CD14-positive monocyte (primary cell): ENCODE results near the gene EGFL8. TPM values are rescaled to one million over a fixed set of nuclear protein-coding genes. Genes with fewer than 3 reads are reported as not detected.

Experiments
- DNase-seq, 3 donors: peaks; one replicate each; pipeline ENCODE4 v3.0.0-alpha.2; 2011 to 2022
- H2AFZ ChIP-seq: 2 replicates; pipeline ENCODE4 v1.6.0; 2012; ENCODE audit warnings: mild to moderate bottlenecking, low read depth, low read length, inconsistent platforms; ENCODE audit not compliant: insufficient read depth, poor library complexity, severe bottlenecking
- H3K27ac ChIP-seq, 2 donors: 1 replicate in 1 of 2; 2 replicates in 1 of 2; pipeline ENCODE4 v1.5.1; 2012 to 2013; ENCODE audit warnings: low read length in 2 of 2, control low read depth in 1 of 2, inconsistent platforms in 1 of 2, low read depth in 1 of 2, mild to moderate bottlenecking in 1 of 2
- H3K27me3 ChIP-seq, 2 donors: one replicate each; pipeline versions ENCODE4 v1.6.0 to v1.6.1; 2011 to 2013; ENCODE audit warnings: low read length in 2 of 2; ENCODE audit not compliant: control insufficient read depth in 2 of 2, insufficient read depth in 2 of 2
- H3K36me3 ChIP-seq, 2 donors: replicated peaks in 1 of 2; 1 replicate in 1 of 2; 2 replicates in 1 of 2; pipeline versions ENCODE4 v1.5.1 to v1.6.1; 2012 to 2013; ENCODE audit warnings: low read length in 2 of 2, control low read depth in 1 of 2, inconsistent platforms in 1 of 2, mild to moderate bottlenecking in 1 of 2; ENCODE audit not compliant: insufficient read depth in 2 of 2, control insufficient read depth in 1 of 2
- H3K4me1 ChIP-seq, 2 donors: 1 replicate in 1 of 2; 2 replicates in 1 of 2; pipeline versions ENCODE4 v1.5.1 to v1.6.1; 2012 to 2013; ENCODE audit warnings: low read length in 2 of 2, control low read depth in 1 of 2, inconsistent platforms in 1 of 2, mild to moderate bottlenecking in 1 of 2, moderate library complexity in 1 of 2; ENCODE audit not compliant: insufficient read depth in 2 of 2, control insufficient read depth in 1 of 2
- H3K4me2 ChIP-seq: replicated peaks from 2 replicates; pipeline ENCODE3; 2012; ENCODE audit warnings: low read length, moderate library complexity, mild to moderate bottlenecking; ENCODE audit not compliant: poor library complexity, severe bottlenecking; ENCODE audit errors: extremely low read depth
- H3K4me3 ChIP-seq, 3 experiments: fragments of 200-600 bp in 1 of 3; sonication (generic) in 1 of 3; replicated peaks in 1 of 3; 1 replicate in 2 of 3; 2 replicates in 1 of 3; pipeline ENCODE4 v1.5.1; 2011 to 2013; ENCODE audit warnings: low read length in 3 of 3, mild to moderate bottlenecking in 3 of 3, control low read depth in 2 of 3, low read depth in 2 of 3, inconsistent platforms in 1 of 3, moderate library complexity in 1 of 3
- H3K79me2 ChIP-seq: 2 replicates; pipeline ENCODE4 v1.6.0; 2012; ENCODE audit warnings: mild to moderate bottlenecking, control low read depth, inconsistent platforms, low read length, moderate library complexity; ENCODE audit not compliant: insufficient read depth
- H3K9ac ChIP-seq: 2 replicates; pipeline ENCODE4 v1.6.0; 2017; ENCODE audit warnings: low read length, mild to moderate bottlenecking; ENCODE audit not compliant: insufficient read depth, poor library complexity, severe bottlenecking
- H3K9me3 ChIP-seq, 2 donors: replicated peaks in 1 of 2; 1 replicate in 1 of 2; 2 replicates in 1 of 2; pipeline versions ENCODE4 v1.5.1 to v1.6.1; 2012 to 2013; ENCODE audit warnings: low read length in 2 of 2, control low read depth in 1 of 2; ENCODE audit not compliant: control insufficient read depth in 1 of 2, insufficient read depth in 1 of 2
- H4K20me1 ChIP-seq: 2 replicates; pipeline ENCODE4 v1.6.0; 2012; ENCODE audit warnings: mild to moderate bottlenecking, low read length, control low read depth, moderate library complexity; ENCODE audit not compliant: insufficient read depth
- H3K27ac Mint-ChIP-seq, 7 donors: one replicate each; pipeline ENCODE4 v1.8.0; 2020; ENCODE audit warnings: mild to moderate bottlenecking in 7 of 7, mixed read lengths in 7 of 7, moderate library complexity in 6 of 7, inconsistent platforms in 2 of 7
- H3K27me3 Mint-ChIP-seq, 3 donors: one replicate each; pipeline ENCODE4 v1.8.0; 2021 to 2022; ENCODE audit warnings: low read depth in 3 of 3, mild to moderate bottlenecking in 3 of 3, mixed read lengths in 3 of 3, moderate library complexity in 3 of 3, inconsistent platforms in 1 of 3
- H3K36me3 Mint-ChIP-seq, 2 donors: one replicate each; pipeline ENCODE4 v1.8.0; 2020; ENCODE audit warnings: mixed read lengths in 2 of 2, inconsistent platforms in 1 of 2, mild to moderate bottlenecking in 1 of 2
- H3K4me1 Mint-ChIP-seq: one replicate; pipeline ENCODE4 v1.8.0; 2020; ENCODE audit warnings: mild to moderate bottlenecking, mixed read lengths
- H3K4me3 Mint-ChIP-seq, 2 donors: one replicate each; pipeline ENCODE4 v1.8.0; 2020; ENCODE audit warnings: mild to moderate bottlenecking in 2 of 2, mixed read lengths in 2 of 2, moderate library complexity in 1 of 2
- H3K9me3 Mint-ChIP-seq, 7 donors: one replicate each; pipeline ENCODE4 v1.8.0; 2020 to 2022; ENCODE audit warnings: mixed read lengths in 7 of 7, mild to moderate bottlenecking in 6 of 7, moderate library complexity in 6 of 7, inconsistent platforms in 2 of 7
- WGBS: methylation state at CpG from one replicate; pipeline ENCODE4 v1.1.5; 2013; ENCODE audit warnings: missing lambda C conversion rate; ENCODE audit not compliant: insufficient coverage; 5-methylcytosine and 5-hydroxymethylcytosine counted together
- intact Hi-C, 2 donors: fragments of 100-400 bp; cut with micrococcal nuclease; formaldehyde crosslinking; loops; one replicate each; pipeline versions ENCODE4 v1.15.0 to v1.15.1; 2023
- polyA plus RNA-seq, 3 donors: library from polyadenylated mRNA; depleted of rRNA in 1 of 3; unstranded in 2 of 3; stranded (reverse) in 1 of 3; fragments of 300-500 nt in 2 of 3; fragments of >200 nt in 1 of 3; fragmentation: Illumina TruSeq in 2 of 3; gene quantifications; 1 replicate in 2 of 3; 2 replicates in 1 of 3; pipeline ENCODE4 v1.2.3, GENCODE V29; 2012 to 2021
- TF ChIP-seq, protein P1 (sequence below): fragments of 200-600 bp; IDR thresholded peaks from one replicate; pipeline ENCODE4 v1.8.0; 2022; ENCODE audit warnings: antibody characterized with exemption, mild to moderate bottlenecking

The EGFL8 gene
- polyA plus RNA-seq, 3 donors, result 0.22 to 1.8 TPM; not detected in 1

DNA sequence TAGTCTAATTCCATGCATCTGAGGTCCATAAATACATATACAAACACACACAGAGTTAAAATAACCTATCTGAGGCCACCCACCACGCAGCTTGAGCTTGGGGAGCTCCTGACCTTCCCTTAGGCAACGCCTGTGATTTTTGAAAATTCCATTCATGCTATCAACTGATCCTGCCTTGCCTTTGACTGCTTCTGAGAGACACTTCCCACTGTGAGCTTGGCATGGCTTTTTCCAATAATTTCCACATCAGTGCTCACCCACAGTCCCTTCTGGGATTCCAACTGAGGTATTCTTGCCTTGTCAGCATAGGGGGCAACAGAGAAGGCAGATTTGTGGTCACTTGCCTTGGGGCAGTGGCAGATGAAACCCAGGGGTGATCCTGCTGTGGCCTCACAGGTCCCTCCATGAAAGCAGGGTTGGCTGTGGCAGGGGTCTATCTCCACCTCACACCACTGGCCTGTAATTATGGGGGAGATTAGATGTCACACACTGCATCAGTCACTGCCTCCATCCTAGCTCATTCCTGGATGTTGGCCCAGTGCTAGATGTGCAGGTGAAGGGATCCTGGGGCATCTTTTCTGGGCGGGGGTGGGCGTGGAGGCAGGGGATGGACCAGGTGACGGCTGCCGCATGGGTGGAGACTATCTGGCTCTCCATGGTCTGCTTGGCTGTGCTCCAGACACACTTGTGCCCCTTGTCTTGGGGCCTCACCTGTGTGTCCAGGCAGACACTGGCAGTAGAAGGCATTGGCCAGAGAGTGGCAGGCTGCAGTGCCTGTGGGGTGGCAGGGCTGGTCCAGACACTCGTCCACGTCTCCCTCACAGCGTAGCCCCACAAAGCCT is 39.3 kb downstream of the EGFL8 start:
- Mint-ChIP-seq H3K36me3 (no peaks in the 10 kb centered on the region), H3K4me1 (no peaks in the 10 kb centered on the region), H3K27ac (no peak overlapping the region), H3K4me3 (no peak overlapping the region), H3K9me3 (peaks cover 0 to 6% (median 0%) of the 10 kb centered on the region in 7 donors), H3K27me3 (peaks cover 8 to 21% (median 16%) of the 10 kb centered on the region in 3 donors)
- 95% methylated on average over 9 of the region's 9 CpGs for WGBS
- intact Hi-C loops, result no loop called here
- Histone ChIP-seq H3K9ac (no peak overlapping the region), H3K79me2 (no peaks in the 10 kb centered on the region), H3K4me3 (no peak overlapping the region), H4K20me1 (no peaks in the 10 kb centered on the region), H3K36me3 (no peaks in the 10 kb centered on the region), H3K4me1 (no peaks in the 10 kb centered on the region), H3K27me3 (no peaks in the 10 kb centered on the region), H3K9me3 (no peaks in the 10 kb centered on the region), H3K4me2 (no peak overlapping the region), H3K27ac (no peak overlapping the region), H2AFZ (no peak overlapping the region)
- TF ChIP-seq, protein P1, sequence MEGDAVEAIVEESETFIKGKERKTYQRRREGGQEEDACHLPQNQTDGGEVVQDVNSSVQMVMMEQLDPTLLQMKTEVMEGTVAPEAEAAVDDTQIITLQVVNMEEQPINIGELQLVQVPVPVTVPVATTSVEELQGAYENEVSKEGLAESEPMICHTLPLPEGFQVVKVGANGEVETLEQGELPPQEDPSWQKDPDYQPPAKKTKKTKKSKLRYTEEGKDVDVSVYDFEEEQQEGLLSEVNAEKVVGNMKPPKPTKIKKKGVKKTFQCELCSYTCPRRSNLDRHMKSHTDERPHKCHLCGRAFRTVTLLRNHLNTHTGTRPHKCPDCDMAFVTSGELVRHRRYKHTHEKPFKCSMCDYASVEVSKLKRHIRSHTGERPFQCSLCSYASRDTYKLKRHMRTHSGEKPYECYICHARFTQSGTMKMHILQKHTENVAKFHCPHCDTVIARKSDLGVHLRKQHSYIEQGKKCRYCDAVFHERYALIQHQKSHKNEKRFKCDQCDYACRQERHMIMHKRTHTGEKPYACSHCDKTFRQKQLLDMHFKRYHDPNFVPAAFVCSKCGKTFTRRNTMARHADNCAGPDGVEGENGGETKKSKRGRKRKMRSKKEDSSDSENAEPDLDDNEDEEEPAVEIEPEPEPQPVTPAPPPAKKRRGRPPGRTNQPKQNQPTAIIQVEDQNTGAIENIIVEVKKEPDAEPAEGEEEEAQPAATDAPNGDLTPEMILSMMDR, result no peak
- DNase-seq, result no peak

DNA sequence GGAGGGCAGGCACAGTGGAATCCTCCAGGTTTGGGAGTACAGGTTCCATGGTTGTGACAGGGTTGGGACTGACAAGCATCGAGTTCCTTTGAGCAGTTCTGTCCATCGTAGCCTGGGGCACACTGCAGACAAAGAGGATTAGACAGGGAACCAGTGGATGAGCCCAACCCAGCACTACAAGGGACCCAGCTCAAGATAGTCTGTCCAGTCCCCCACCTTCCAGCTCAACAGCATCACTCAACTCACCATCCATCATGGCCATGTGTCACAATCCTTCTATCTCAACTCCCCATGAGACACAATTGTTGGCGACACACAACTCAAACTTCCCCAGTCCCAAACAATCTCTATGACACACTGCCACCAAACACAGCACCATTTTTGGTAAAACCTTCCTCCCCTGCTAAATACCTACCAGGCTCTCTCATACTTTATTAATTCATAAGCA is 39.9 kb downstream of the EGFL8 start:
- H4K20me1 ChIP-seq, result no peaks in the 10 kb centered on the region
- TF ChIP-seq, protein P1, result no peak
- H3K4me3 Mint-ChIP-seq, result no peak overlapping the region
- 93% methylated on average over 3 of the region's 3 CpGs for WGBS
- DNase-seq, result no peak
- no peaks in the 10 kb centered on the region for H3K79me2 ChIP-seq
- H3K4me1 ChIP-seq, result no peaks in the 10 kb centered on the region
- no peak overlapping the region for H3K27ac Mint-ChIP-seq
- no peaks in the 10 kb centered on the region for H3K9me3 ChIP-seq
- no peaks in the 10 kb centered on the region for H3K36me3 ChIP-seq
- no peaks in the 10 kb centered on the region for H3K27me3 ChIP-seq
- intact Hi-C loops, result no loop called here
- peaks cover 8 to 22% (median 16%) of the 10 kb centered on the region in 3 donors for H3K27me3 Mint-ChIP-seq
- peaks cover 0 to 6% (median 0%) of the 10 kb centered on the region in 7 donors for H3K9me3 Mint-ChIP-seq
- no peaks in the 10 kb centered on the region for H3K36me3 Mint-ChIP-seq
- H3K9ac ChIP-seq, result no peak overlapping the region
- H2AFZ ChIP-seq, result no peak overlapping the region
- H3K4me1 Mint-ChIP-seq, result no peaks in the 10 kb centered on the region
- H3K27ac ChIP-seq, result no peak overlapping the region
- no peak overlapping the region for H3K4me2 ChIP-seq
- no peak overlapping the region for H3K4me3 ChIP-seq
